SU-DHL-6 (cell line): ENCODE results near the gene NASP.

ENCODE experiments used
- H2AFZ ChIP-seq: fragments of 200-600 bp; sonication (generic); 2 replicates; pipeline ENCODE4 v1.6.1; 2014; ENCODE audit warnings: low read depth, mild to moderate bottlenecking, moderate library complexity, mixed read lengths, antibody characterized with exemption, low read length; ENCODE audit not compliant: severe bottlenecking
- H3F3A ChIP-seq: fragments of 200-600 bp; shearing (Covaris generic); 2 replicates; pipeline ENCODE4 v1.6.0; 2016; ENCODE audit warnings: antibody characterized with exemption, mild to moderate bottlenecking; ENCODE audit not compliant: insufficient read depth
- H3K27ac ChIP-seq: fragments of 200-600 bp; sonication (generic); 2 replicates; pipeline ENCODE4 v1.5.1; 2016; ENCODE audit warnings: low read depth, mild to moderate bottlenecking, low read length, moderate library complexity, mixed read lengths
- H3K27me3 ChIP-seq: fragments of 200-600 bp; sonication (generic), shearing (Covaris generic); 2 replicates; pipeline ENCODE4 v1.6.0; 2014; ENCODE audit warnings: mild to moderate bottlenecking, low read length
- H3K36me3 ChIP-seq: fragments of 200-600 bp; sonication (generic); 2 replicates; pipeline ENCODE4 v1.6.1; 2014; ENCODE audit warnings: mild to moderate bottlenecking, low read length, mixed read lengths
- H3K4me2 ChIP-seq: fragments of 300-600, 200-600 bp; shearing (Covaris generic), sonication (generic); 2 replicates; pipeline ENCODE4 v1.6.0; 2014; ENCODE audit warnings: low read length, low read depth, mild to moderate bottlenecking; ENCODE audit not compliant: poor library complexity, severe bottlenecking
- H3K4me3 ChIP-seq: fragments of 200-600 bp; sonication (generic); 2 replicates; pipeline ENCODE4 v1.5.1; 2014; ENCODE audit warnings: antibody characterized with exemption, low read length, mild to moderate bottlenecking, mixed read lengths; ENCODE audit not compliant: insufficient read depth, poor library complexity, severe bottlenecking
- H3K79me2 ChIP-seq: fragments of 200-600 bp; sonication (generic); 2 replicates; pipeline ENCODE4 v1.6.1; 2014; ENCODE audit warnings: mild to moderate bottlenecking, low read length, moderate library complexity; ENCODE audit not compliant: insufficient read depth
- H3K9ac ChIP-seq: fragments of 200-600 bp; sonication (generic); 2 replicates; pipeline ENCODE4 v1.7.0; 2014; ENCODE audit warnings: mild to moderate bottlenecking, low read length
- H3K9me2 ChIP-seq: fragments of 200-600 bp; sonication (generic); replicated peaks from 2 replicates; pipeline ENCODE4 v1.6.1; 2014; ENCODE audit warnings: low read length; ENCODE audit not compliant: insufficient read depth
- H3K9me3 ChIP-seq: fragments of 200-600 bp; sonication (generic); 2 replicates; pipeline ENCODE4 v1.6.1; 2014; ENCODE audit warnings: low read length, mixed read lengths; ENCODE audit not compliant: insufficient read depth
- H4K20me1 ChIP-seq: fragments of 200-600 bp; sonication (generic); 2 replicates; pipeline ENCODE4 v1.6.1; 2014; ENCODE audit warnings: low read depth, mild to moderate bottlenecking, antibody characterized with exemption, low read length, moderate library complexity, mixed read lengths
- EZH2phosphoT487 ChIP-seq: fragments of 200-600 bp; sonication (generic), shearing (Covaris generic); conservative IDR thresholded peaks from 2 replicates; pipeline ENCODE4 v1.6.1; 2018; ENCODE audit warnings: mild to moderate bottlenecking, antibody characterized with exemption, low read length, moderate library complexity, mixed read lengths
- TF ChIP-seq, protein P1 (sequence below): fragments of 200-600 bp; sonication (generic); IDR thresholded peaks from one replicate; pipeline ENCODE4 v1.5.1; 2017; ENCODE audit warnings: antibody characterized with exemption, mild to moderate bottlenecking, low read length, moderate library complexity; ENCODE audit not compliant: insufficient read depth, poor library complexity, severe bottlenecking

NASP gene

DNA sequence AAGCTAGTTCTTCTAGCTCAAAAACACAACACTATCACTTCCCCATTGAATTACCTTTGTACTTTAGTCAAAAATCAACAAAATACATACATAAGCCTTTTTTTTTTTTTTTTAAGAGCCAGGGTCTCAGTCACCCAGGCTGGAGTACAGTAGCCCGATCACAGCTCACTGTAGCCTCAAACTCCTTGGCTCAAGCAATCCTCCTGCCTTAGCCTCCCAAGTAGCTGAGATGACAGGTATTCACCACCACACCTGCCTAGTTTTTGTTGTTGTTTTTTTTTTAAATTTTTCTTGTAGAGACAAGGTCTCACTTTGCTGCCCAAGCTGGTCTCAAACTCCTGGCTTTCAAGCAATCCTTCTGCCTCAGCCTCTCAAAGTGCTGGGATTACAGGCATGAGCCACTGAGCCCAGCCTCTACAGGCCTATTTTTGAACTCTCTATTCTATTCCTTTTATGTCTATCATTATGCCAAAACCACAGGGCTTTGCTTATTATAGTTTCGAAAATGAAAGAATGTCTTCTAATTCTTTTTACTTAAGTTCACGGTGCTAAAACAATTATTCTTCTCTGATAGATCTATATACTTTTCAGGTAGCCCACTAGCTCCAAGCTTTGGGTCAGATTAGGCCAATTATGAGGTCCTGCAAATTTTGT lies 72.9 kb downstream of the NASP start:
- Histone ChIP-seq H3K4me3 (no peak overlapping the region), H3K27me3 (no peaks in the 10 kb centered on the region), H3K79me2 (peaks cover 42% of the 10 kb centered on the region), H3K9me2 (no peaks in the 10 kb centered on the region), H3K9me3 (no peaks in the 10 kb centered on the region), H3F3A (no peaks in the 10 kb centered on the region), H4K20me1 (0 out of 2 replicates have a peak, but pooled peaks cover 3% of the 10 kb centered on the region), H2AFZ (no peak overlapping the region), H3K36me3 (peaks cover 63% of the 10 kb centered on the region), H3K9ac (no peak overlapping the region), H3K27ac (no peak overlapping the region), H3K4me2 (no peak overlapping the region)
- TF ChIP-seq, protein P1, sequence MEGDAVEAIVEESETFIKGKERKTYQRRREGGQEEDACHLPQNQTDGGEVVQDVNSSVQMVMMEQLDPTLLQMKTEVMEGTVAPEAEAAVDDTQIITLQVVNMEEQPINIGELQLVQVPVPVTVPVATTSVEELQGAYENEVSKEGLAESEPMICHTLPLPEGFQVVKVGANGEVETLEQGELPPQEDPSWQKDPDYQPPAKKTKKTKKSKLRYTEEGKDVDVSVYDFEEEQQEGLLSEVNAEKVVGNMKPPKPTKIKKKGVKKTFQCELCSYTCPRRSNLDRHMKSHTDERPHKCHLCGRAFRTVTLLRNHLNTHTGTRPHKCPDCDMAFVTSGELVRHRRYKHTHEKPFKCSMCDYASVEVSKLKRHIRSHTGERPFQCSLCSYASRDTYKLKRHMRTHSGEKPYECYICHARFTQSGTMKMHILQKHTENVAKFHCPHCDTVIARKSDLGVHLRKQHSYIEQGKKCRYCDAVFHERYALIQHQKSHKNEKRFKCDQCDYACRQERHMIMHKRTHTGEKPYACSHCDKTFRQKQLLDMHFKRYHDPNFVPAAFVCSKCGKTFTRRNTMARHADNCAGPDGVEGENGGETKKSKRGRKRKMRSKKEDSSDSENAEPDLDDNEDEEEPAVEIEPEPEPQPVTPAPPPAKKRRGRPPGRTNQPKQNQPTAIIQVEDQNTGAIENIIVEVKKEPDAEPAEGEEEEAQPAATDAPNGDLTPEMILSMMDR = no peak
- no peak for TF ChIP-seq EZH2phosphoT487

GRCh38 chr1:45658171-45658570 lies 74.3 kb downstream of the NASP start:
- H4K20me1 ChIP-seq = peaks cover 14% of the 10 kb centered on the region
- H3F3A ChIP-seq = no peaks in the 10 kb centered on the region
- H2AFZ ChIP-seq = no peak overlapping the region
- H3K9me2 ChIP-seq = no peaks in the 10 kb centered on the region
- no peaks in the 10 kb centered on the region for H3K27me3 ChIP-seq
- peaks cover 49% of the 10 kb centered on the region for H3K36me3 ChIP-seq
- H3K9ac ChIP-seq = no peak overlapping the region
- H3K27ac ChIP-seq = no peak overlapping the region
- H3K4me2 ChIP-seq = no peak overlapping the region
- no peak overlapping the region for H3K4me3 ChIP-seq
- TF ChIP-seq EZH2phosphoT487 = no peak
- TF ChIP-seq, protein P1 = no peak
- H3K79me2 ChIP-seq = peaks cover 45% of the 10 kb centered on the region
- H3K9me3 ChIP-seq = no peaks in the 10 kb centered on the region

DNA sequence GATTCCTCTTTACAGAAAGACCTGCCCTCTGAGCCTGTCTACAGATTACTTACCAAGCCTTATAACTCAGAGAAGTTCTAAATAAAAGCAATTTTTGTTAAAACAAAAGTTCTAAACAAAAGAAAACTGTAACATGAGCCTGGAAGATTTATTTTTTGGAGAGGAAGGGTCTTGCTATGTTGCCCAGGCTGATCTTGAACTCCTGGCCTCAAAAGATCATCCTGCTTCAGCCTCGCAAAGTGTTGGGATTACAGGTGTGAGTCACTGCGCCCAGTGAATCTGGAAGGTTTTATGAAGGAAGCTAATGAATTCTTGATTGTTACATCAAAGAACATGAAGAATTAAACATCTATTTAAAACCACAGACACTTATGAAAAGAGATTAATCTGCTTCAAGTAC lies 75.4 kb downstream of the NASP start:
- TF ChIP-seq EZH2phosphoT487 = no peak
- TF ChIP-seq, protein P1 = no peak
- H2AFZ ChIP-seq = no peak overlapping the region
- no peaks in the 10 kb centered on the region for H3F3A ChIP-seq
- no peaks in the 10 kb centered on the region for H3K27me3 ChIP-seq
- H4K20me1 ChIP-seq = peaks cover 19% of the 10 kb centered on the region
- no peak overlapping the region for H3K4me2 ChIP-seq
- peaks cover 49% of the 10 kb centered on the region for H3K36me3 ChIP-seq
- H3K27ac ChIP-seq = no peak overlapping the region
- H3K79me2 ChIP-seq = peaks cover 55% of the 10 kb centered on the region
- no peaks in the 10 kb centered on the region for H3K9me3 ChIP-seq
- H3K9me2 ChIP-seq = no peaks in the 10 kb centered on the region
- H3K4me3 ChIP-seq = no peak overlapping the region
- no peak overlapping the region for H3K9ac ChIP-seq
